Progenitor cell of endocrine pancreas (in vitro differentiated cells): ENCODE results near the gene CYB561A3. TPM values are rescaled to one million over a fixed set of nuclear protein-coding genes. Genes with fewer than 3 reads are reported as not detected.

ENCODE experiments used
- DNase-seq: peaks from one replicate; pipeline ENCODE4 v3.0.0; 2021; ENCODE audit warnings: low spot score; ENCODE audit not compliant: unreplicated experiment
- H3K27ac Mint-ChIP-seq: 2 replicates; pipeline ENCODE4 v1.8.0; 2021; ENCODE audit warnings: mild to moderate bottlenecking, moderate library complexity, mixed read lengths
- H3K27me3 Mint-ChIP-seq: 2 replicates; pipeline ENCODE4 v1.8.0; 2021; ENCODE audit warnings: mixed read lengths
- H3K36me3 Mint-ChIP-seq: 2 replicates; pipeline ENCODE4 v1.8.0; 2022; ENCODE audit warnings: mixed read lengths; ENCODE audit not compliant: insufficient read depth
- H3K4me1 Mint-ChIP-seq: 2 replicates; pipeline ENCODE4 v1.8.0; 2021; ENCODE audit warnings: low read depth, mixed read lengths
- H3K4me3 Mint-ChIP-seq: 2 replicates; pipeline ENCODE4 v1.8.0; 2021; ENCODE audit warnings: low read depth, mild to moderate bottlenecking, moderate library complexity, mixed read lengths
- H3K9me3 Mint-ChIP-seq: 2 replicates; pipeline ENCODE4 v1.8.0; 2021; ENCODE audit warnings: low read depth, mixed read lengths
- total RNA-seq: library from RNA; stranded (reverse); gene quantifications from 2 replicates; pipeline ENCODE4 v1.2.1, GENCODE V29; 2021
- TF ChIP-seq, protein P1 (sequence below): fragments of 200-600 bp; sonication (generic); IDR thresholded peaks from one replicate; pipeline ENCODE4 v1.5.0; 2021; ENCODE audit warnings: antibody characterized with exemption, mild to moderate bottlenecking; ENCODE audit not compliant: unreplicated experiment

The CYB561A3 gene
- total RNA-seq, 1 donor from 2014 or later: 45.3 TPM

DNA sequence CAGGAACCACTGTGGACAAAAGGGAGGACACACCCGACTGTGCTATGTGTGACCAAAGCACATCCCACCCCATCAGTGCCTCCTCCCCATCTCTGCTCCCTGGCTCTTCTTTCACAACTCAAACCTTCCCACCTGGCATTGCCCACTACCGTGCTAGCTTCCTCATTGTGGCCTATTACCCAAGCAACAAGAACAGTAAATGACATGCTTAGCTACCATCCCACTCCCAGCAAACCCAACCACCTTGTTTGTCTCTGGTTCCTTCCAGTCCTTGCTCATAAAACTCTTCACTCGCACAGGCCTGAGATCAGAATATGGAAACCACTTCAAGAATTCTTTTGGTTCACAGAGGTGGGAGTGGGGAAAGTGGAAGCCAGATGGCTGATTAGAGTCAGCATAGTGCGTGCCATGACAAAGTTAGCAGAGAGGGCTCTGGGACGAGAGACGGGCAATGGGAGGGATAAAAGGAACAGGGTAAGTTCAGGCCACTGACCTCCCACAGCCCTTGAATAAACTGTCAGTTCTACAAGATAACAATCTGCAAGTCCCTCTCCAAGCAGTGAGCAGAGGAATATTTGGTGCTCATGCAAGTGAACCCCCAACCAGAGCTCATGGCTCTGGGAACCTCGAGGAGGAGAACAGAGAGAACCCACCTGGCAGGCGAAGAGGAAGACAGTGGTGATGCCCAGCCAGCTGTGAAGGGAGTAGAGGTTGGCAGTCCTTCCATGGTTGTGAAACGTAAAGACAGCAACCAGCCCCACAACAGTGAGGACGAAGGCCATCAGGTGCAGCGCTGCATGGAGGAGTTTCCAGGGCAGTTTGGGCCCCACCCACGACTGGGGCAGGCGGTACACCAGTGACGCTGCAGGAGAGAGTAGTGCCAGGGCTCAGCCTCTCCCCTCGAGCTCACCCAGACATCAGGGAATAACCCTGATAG, 8.3 kb downstream of the CYB561A3 start:
- no peak for DNase-seq
- H3K27me3 Mint-ChIP-seq: no peaks in the 10 kb centered on the region
- peaks cover 11% of the 10 kb centered on the region for H3K36me3 Mint-ChIP-seq
- no peaks in the 10 kb centered on the region for H3K9me3 Mint-ChIP-seq
- H3K4me3 Mint-ChIP-seq: no peak overlapping the region
- H3K27ac Mint-ChIP-seq: no peak overlapping the region
- TF ChIP-seq, protein P1, sequence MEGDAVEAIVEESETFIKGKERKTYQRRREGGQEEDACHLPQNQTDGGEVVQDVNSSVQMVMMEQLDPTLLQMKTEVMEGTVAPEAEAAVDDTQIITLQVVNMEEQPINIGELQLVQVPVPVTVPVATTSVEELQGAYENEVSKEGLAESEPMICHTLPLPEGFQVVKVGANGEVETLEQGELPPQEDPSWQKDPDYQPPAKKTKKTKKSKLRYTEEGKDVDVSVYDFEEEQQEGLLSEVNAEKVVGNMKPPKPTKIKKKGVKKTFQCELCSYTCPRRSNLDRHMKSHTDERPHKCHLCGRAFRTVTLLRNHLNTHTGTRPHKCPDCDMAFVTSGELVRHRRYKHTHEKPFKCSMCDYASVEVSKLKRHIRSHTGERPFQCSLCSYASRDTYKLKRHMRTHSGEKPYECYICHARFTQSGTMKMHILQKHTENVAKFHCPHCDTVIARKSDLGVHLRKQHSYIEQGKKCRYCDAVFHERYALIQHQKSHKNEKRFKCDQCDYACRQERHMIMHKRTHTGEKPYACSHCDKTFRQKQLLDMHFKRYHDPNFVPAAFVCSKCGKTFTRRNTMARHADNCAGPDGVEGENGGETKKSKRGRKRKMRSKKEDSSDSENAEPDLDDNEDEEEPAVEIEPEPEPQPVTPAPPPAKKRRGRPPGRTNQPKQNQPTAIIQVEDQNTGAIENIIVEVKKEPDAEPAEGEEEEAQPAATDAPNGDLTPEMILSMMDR: no peak
- no peaks in the 10 kb centered on the region for H3K4me1 Mint-ChIP-seq

DNA sequence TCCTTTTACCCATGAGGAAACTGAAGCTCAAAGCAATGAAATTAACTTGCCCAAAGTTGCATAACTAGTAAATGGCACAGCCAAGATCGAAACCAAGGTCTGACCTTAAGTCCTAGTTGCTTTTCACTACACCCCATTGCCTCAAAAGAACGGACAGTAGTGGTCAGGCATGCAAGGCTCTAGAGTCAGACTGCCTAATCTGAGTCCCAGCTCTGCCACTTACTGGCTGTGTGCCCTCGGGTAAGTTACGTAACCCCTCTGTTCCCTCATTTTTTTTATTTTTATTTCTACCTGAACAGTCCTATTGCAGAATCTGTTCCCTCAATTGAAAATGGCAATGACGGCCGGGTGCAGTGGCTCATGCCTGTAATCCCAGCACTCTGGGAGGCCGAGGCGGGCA, 9.6 kb downstream of the CYB561A3 start:
- DNase-seq: no peak
- Mint-ChIP-seq H3K9me3 (no peaks in the 10 kb centered on the region), H3K36me3 (peaks cover 11% of the 10 kb centered on the region), H3K27me3 (no peaks in the 10 kb centered on the region), H3K4me1 (no peaks in the 10 kb centered on the region), H3K27ac (no peak overlapping the region), H3K4me3 (no peak overlapping the region)
- TF ChIP-seq, protein P1: no peak

DNA sequence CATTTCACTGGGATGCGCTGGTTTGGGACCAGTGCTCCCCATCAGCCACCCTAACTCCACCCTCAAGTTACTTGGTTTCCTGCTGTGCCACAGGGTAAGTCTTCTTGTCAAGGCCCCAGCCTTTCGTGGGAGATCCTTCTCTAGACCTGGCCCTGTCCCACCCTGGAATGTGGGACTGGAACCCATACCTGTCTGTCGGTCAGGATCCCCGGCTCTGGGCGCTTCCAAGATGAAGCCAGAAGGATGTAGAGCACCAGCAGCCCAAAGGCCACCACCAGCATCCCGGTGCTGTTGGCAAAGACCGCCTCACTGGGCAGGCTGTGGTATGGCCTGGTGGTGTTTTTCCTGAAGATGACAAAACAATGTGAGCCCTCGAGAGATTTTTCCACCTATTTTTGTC, 10.9 kb downstream of the CYB561A3 start:
- Mint-ChIP-seq H3K4me3 (no peak overlapping the region), H3K36me3 (peaks cover 9% of the 10 kb centered on the region), H3K4me1 (no peaks in the 10 kb centered on the region), H3K27ac (no peak overlapping the region), H3K27me3 (no peaks in the 10 kb centered on the region), H3K9me3 (no peaks in the 10 kb centered on the region)
- TF ChIP-seq, protein P1: no peak
- DNase-seq: no peak

DNA sequence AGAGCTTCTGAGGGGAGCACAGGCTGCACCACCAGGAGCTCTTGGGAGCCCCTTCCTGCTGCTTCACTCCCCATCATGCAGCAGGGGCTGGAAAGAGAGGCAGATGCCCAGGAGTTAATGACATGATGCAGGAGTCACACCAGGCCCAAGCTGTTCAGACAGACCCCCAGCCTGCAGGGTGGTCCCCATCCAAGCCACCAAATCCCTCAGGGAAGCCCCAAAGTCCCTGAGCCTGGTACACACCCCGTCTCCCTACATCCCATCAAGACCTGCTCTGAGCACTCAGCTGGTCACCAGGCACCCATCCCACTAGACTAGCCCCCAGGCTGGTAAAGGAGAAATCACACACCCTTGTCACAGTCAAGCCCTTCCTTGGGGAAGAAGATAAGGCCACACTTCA, 11.3 kb downstream of the CYB561A3 start:
- Mint-ChIP-seq H3K4me3 (no peak overlapping the region), H3K9me3 (no peaks in the 10 kb centered on the region), H3K27ac (no peak overlapping the region)

DNA sequence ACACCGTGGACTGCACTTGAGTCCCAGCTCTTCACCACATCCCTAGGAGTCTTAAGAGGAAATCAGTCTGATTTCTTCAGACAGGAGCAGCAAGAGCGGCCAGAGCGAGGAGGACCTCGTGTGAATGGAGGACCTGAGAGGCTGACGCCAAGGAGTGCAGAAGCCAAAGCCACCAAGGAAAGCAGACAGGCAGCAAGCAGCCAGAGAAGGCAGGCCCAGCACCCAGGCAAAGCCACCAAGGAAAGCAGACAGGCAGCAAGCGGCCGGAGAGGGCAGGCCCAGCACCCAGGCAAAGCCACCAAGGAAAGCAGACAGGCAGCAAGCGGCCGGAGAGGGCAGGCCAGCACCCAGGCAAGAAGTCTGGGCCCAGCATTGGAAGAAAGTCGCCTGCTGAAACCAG, 11.8 kb downstream of the CYB561A3 start:
- Mint-ChIP-seq H3K27me3 (no peaks in the 10 kb centered on the region), H3K4me1 (no peaks in the 10 kb centered on the region), H3K27ac (no peak overlapping the region), H3K4me3 (no peak overlapping the region), H3K36me3 (peaks cover 9% of the 10 kb centered on the region), H3K9me3 (no peaks in the 10 kb centered on the region)
- TF ChIP-seq, protein P1: no peak
- DNase-seq: no peak

More for the DNA sequence above, 11.3 kb downstream of the CYB561A3 start:
- no peaks in the 10 kb centered on the region for H3K4me1 Mint-ChIP-seq
- no peaks in the 10 kb centered on the region for H3K27me3 Mint-ChIP-seq
- no peak for DNase-seq
- H3K36me3 Mint-ChIP-seq: peaks cover 9% of the 10 kb centered on the region
- TF ChIP-seq, protein P1: no peak
